Endothelial cell of umbilical vein (primary cell): Measurements from ENCODE around the gene LDB3. TPM values are rescaled to one million over a fixed set of nuclear protein-coding genes. Genes with fewer than 3 reads are reported as not detected.

Source experiments
- BruUV-seq: library from RNA; stranded (reverse); fragments of 400-500 nt; replicated peaks from 2 replicates; lab custom pipeline; 2021; lab: Mats Ljungman, UMichigan
- CTCF ChIA-PET: fragments of 300-600, 350-600 bp; sonication (Branson Sonifier 250); formaldehyde crosslinking; loops from one replicate; lab custom pipeline; 2021; ENCODE audit warnings: antibody characterized with exemption, inconsistent platforms; lab: Charles Lee
- POLR2A ChIA-PET: fragments of 300-600, 350-600 bp; sonication (Branson Sonifier 250); formaldehyde crosslinking; loops from one replicate; lab custom pipeline; 2021; ENCODE audit warnings: antibody characterized with exemption, inconsistent platforms; lab: Charles Lee
- DNase-seq: peaks from one replicate; pipeline ENCODE4 v3.0.0-alpha.2; 2011; ENCODE audit warnings: low read depth, low spot score
- FAIRE-seq: peaks from 2 replicates; lab custom pipeline; 2011; peaks lifted over from hg19 to GRCh38; lab: Jason Lieb, UNC
- H2AFZ ChIP-seq: 2 replicates; pipeline ENCODE4 v1.6.0; 2012; ENCODE audit warnings: low read depth, low read length, control low read depth, inconsistent platforms
- H3K27ac ChIP-seq: 2 replicates; pipeline ENCODE4 v1.5.1; 2011; ENCODE audit warnings: low read depth, mild to moderate bottlenecking, control low read depth, low read length, moderate library complexity; ENCODE audit not compliant: insufficient read depth
- H3K27me3 ChIP-seq, 2 experiments: 2 replicates each; pipeline versions ENCODE4 v1.6.0 to v1.6.1; 2011; ENCODE audit warnings: low read length in 2 of 2, mixed read lengths in 1 of 2; ENCODE audit not compliant: control insufficient read depth in 2 of 2, insufficient read depth in 2 of 2
- H3K36me3 ChIP-seq, 2 experiments: 2 replicates in 1 of 2; 3 replicates in 1 of 2; pipeline ENCODE4 v1.5.1; 2011; ENCODE audit warnings: low read length in 2 of 2, mild to moderate bottlenecking in 1 of 2, moderate library complexity in 1 of 2; ENCODE audit not compliant: control insufficient read depth in 2 of 2, insufficient read depth in 2 of 2; ENCODE audit errors: extremely low read depth in 1 of 2
- H3K4me1 ChIP-seq: 3 replicates; pipeline ENCODE4 v1.5.1; 2011; ENCODE audit warnings: mild to moderate bottlenecking, low read length; ENCODE audit not compliant: control insufficient read depth, insufficient read depth; ENCODE audit errors: extremely low read depth
- H3K4me2 ChIP-seq: 2 replicates; pipeline ENCODE4 v1.6.1; 2011; ENCODE audit warnings: low read length, control low read depth, mixed read lengths; ENCODE audit not compliant: insufficient read depth
- H3K4me3 ChIP-seq, 3 experiments: fragments of 200-600 bp in 1 of 3; sonication (generic), shearing (Covaris generic) in 1 of 3; replicated peaks in 1 of 3; 2 replicates each; pipeline ENCODE4 v1.5.1; 2011 to 2016; ENCODE audit warnings: control low read depth in 3 of 3, low read length in 3 of 3, mild to moderate bottlenecking in 2 of 3, inconsistent platforms in 1 of 3, low read depth in 1 of 3, moderate library complexity in 1 of 3; ENCODE audit not compliant: insufficient read depth in 1 of 3
- H3K79me2 ChIP-seq: 2 replicates; pipeline ENCODE4 v1.6.0; 2012; ENCODE audit warnings: low read length, inconsistent platforms; ENCODE audit not compliant: control insufficient read depth, insufficient read depth
- H3K9ac ChIP-seq: replicated peaks from 2 replicates; pipeline ENCODE3; 2011; ENCODE audit warnings: low read length, control low read depth; ENCODE audit not compliant: insufficient read depth; ENCODE audit errors: extremely low read depth
- H3K9me1 ChIP-seq: replicated peaks from 3 replicates; pipeline ENCODE4 v1.6.0; 2011; ENCODE audit warnings: mild to moderate bottlenecking, low read length; ENCODE audit not compliant: control insufficient read depth, insufficient read depth; ENCODE audit errors: extremely low read depth
- H3K9me3 ChIP-seq: replicated peaks from 2 replicates; pipeline ENCODE4 v1.5.1; 2012; ENCODE audit warnings: low read length, inconsistent platforms; ENCODE audit not compliant: control insufficient read depth, insufficient read depth
- H4K20me1 ChIP-seq: replicated peaks from 2 replicates; pipeline ENCODE3; 2011; ENCODE audit warnings: mild to moderate bottlenecking, low read length; ENCODE audit not compliant: control insufficient read depth, insufficient read depth; ENCODE audit errors: extremely low read depth
- FOS ChIP-seq: IDR thresholded peaks from 2 replicates; pipeline ENCODE4 v1.6.1; 2011; ENCODE audit warnings: mild to moderate bottlenecking, low read length, moderate library complexity, borderline replicate concordance; ENCODE audit not compliant: insufficient read depth
- MYC ChIP-seq: IDR thresholded peaks from one replicate; pipeline ENCODE4 v1.6.1; 2011; ENCODE audit warnings: mild to moderate bottlenecking, low read depth, low read length
- POLR2A ChIP-seq: IDR thresholded peaks from 2 replicates; pipeline ENCODE4 v1.6.1; 2012; ENCODE audit warnings: low read depth, mild to moderate bottlenecking, control low read depth, low read length
- POLR2AphosphoS5 ChIP-seq: IDR thresholded peaks from 2 replicates; pipeline ENCODE4 v1.6.1; 2012; ENCODE audit warnings: low read depth, mild to moderate bottlenecking, control low read depth, low read length, moderate library complexity; ENCODE audit not compliant: insufficient read depth
- dilution Hi-C: fragments of 300-500 bp; cut with MboI; formaldehyde crosslinking; loops from one replicate; pipeline ENCODE4 v1.15.0; 2019; ENCODE audit warnings: low sequenced_read_pairs; ENCODE audit not compliant: extremely low pct_ligation_motif_present
- intact Hi-C: fragments of 100-400 bp; cut with micrococcal nuclease; formaldehyde crosslinking; loops from one replicate; pipeline ENCODE4 v1.10.0; 2022
- polyA plus RNA-seq, 4 experiments: library from polyadenylated mRNA; depleted of rRNA in 3 of 4; stranded (reverse) in 3 of 4; unstranded in 1 of 4; fragments of >200 nt; gene quantifications; 2 replicates each; pipeline versions ENCODE4 v1.2.1 to v1.2.3, GENCODE V29; 2011 to 2012; ENCODE audit warnings: missing spikeins in 1 of 4
- total RNA-seq: library from RNA; stranded (reverse); gene quantifications from 2 replicates; pipeline ENCODE4 v1.2.3, GENCODE V29; 2021
- TF ChIP-seq, protein P1 (sequence below): IDR thresholded peaks from 2 replicates; pipeline ENCODE4 v1.6.1; 2011; ENCODE audit not compliant: insufficient read depth, insufficient read length

The LDB3 gene
- total and polyA plus RNA-seq, 2 donors (not counting 3 experiments of a cell fraction or from before 2014, with no cell fraction given) = not detected

DNA sequence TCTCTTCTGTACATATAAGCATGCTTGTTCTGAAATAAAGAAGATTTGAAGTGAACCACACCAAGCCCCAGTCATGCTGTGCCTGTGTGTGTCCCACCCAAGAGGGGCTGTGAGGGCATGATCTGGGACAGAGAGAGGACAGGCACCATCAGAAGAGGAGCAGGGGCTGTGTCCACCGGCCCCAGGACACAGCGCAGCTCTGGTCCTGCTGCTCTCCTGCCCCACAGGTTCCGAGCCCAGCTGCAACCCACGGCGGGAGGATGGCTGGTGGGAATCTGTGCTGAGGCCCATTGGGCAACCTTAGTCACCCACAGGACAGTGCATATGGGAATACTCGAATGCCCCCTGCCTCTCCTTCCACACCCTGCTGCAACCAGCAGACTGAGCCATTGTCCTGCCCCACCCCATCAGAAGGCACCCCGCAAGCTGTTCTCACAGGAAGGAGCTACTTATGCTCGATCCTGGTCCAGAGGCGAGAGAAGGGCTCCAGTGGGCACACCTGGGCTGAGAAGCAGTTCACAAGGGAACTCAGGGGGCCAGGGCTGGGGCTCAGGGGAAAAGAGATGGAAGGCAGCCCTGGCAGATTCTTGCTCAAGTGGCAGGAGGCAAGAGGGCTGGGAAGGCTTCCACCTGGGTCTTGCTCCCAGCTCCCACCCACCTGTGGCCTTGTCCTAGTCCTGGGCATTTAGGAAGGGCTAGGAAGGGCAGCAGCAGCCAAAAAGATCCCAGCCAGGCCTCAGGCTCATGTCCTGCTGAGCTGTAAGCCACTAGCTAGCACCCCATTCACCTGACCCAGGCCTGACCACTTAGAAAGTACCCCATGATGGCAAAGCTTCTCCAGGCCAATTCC lies 31.9 kb downstream of the LDB3 start:
- Histone ChIP-seq H3K36me3 (no peaks in the 10 kb centered on the region), H3K9ac (no peak overlapping the region), H3K4me1 (no peaks in the 10 kb centered on the region), H3K9me1 (no peaks in the 10 kb centered on the region), H3K4me3 (no peak overlapping the region), H4K20me1 (no peaks in the 10 kb centered on the region), H3K27ac (no peak overlapping the region), H2AFZ (no peak overlapping the region), H3K9me3 (no peaks in the 10 kb centered on the region), H3K79me2 (no peaks in the 10 kb centered on the region), H3K27me3 (peaks cover 26 to 57% of the 10 kb centered on the region in 2 experiments), H3K4me2 (no peak overlapping the region)
- no TSS peak for BruUV-seq
- dilution Hi-C loops = no loop called here
- intact Hi-C loops = no loop called here
- FAIRE-seq = no peak
- TF ChIP-seq FOS (no peak), POLR2AphosphoS5 (no peak), POLR2A (no peak), MYC (no peak)
- TF ChIP-seq, protein P1, sequence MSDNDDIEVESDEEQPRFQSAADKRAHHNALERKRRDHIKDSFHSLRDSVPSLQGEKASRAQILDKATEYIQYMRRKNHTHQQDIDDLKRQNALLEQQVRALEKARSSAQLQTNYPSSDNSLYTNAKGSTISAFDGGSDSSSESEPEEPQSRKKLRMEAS = no peak
- CTCF ChIA-PET = interaction anchor here (0.9 to 1.9 kb wide), 6 partner anchors 12 to 201 kb away, joined by 3 to 12 read pairs (median 4); no protein-coding TSS in a partner anchor
- POLR2A ChIA-PET = interaction anchor here (0.5 kb wide), 1 partner anchor 48 kb away, joined by 3 read pairs; no protein-coding TSS in a partner anchor
- DNase-seq = no peak
